ENCODE results near the gene CAV3.

The CAV3 gene

GRCh38 chr3:8732413-8732812, 1.2 kb upstream of the CAV3 start:
- Histone ChIP-seq H3K79me2 (ENCODE audit: low read length) (no peaks in the 10 kb centered on the region), H2AFZ (ENCODE audit: low read depth, low read length) (no peak overlapping the region), H3K27me3 (ENCODE audit: low read depth, low read length) (no peaks in the 10 kb centered on the region), H3K27ac (ENCODE audit: low read length) (no peak overlapping the region), H4K20me1 (ENCODE audit: insufficient read depth, low read length) (no peaks in the 10 kb centered on the region), H3K4me3 (ENCODE audit: low read length) (no peak overlapping the region), H3K9me3 (ENCODE audit: insufficient read depth, low read length) (no peaks in the 10 kb centered on the region), H3K4me1 (ENCODE audit: low read length) (no peaks in the 10 kb centered on the region), H3K36me3 (replicated peaks; ENCODE audit: low read depth, low read length) (no peaks in the 10 kb centered on the region), H3K9ac (ENCODE audit: low read length) (no peak overlapping the region), H3K4me2 (ENCODE audit: low read length) (no peak overlapping the region)
- TF ChIP-seq CTCF (IDR thresholded peaks at IDR 0.05; ENCODE audit: low read depth, low read length): no peak
- TF ChIP-seq EZH2phosphoT487 (IDR thresholded peaks at IDR 0.05; ENCODE audit: low read depth): no peak

- Histone ChIP-seq H3K9ac (ENCODE audit: low read length) (no peak overlapping the region), H3K4me3 (ENCODE audit: low read length) (no peak overlapping the region), H4K20me1 (ENCODE audit: insufficient read depth, low read length) (no peaks in the 10 kb centered on the region), H3K36me3 (replicated peaks; ENCODE audit: low read depth, low read length) (no peaks in the 10 kb centered on the region), H3K4me2 (ENCODE audit: low read length) (no peak overlapping the region), H3K79me2 (ENCODE audit: low read length) (no peaks in the 10 kb centered on the region), H3K9me3 (ENCODE audit: insufficient read depth, low read length) (no peaks in the 10 kb centered on the region), H3K4me1 (ENCODE audit: low read length) (no peaks in the 10 kb centered on the region), H2AFZ (ENCODE audit: low read depth, low read length) (no peak overlapping the region), H3K27ac (ENCODE audit: low read length) (no peak overlapping the region), H3K27me3 (ENCODE audit: low read depth, low read length) (no peaks in the 10 kb centered on the region)
- no peak for TF ChIP-seq CTCF (IDR thresholded peaks at IDR 0.05; ENCODE audit: low read depth, low read length)
- TF ChIP-seq EZH2phosphoT487 (IDR thresholded peaks at IDR 0.05; ENCODE audit: low read depth): no peak
Measured at GRCh38 chr3:8734137-8734878, 706 bp downstream of the CAV3 start.

- Histone ChIP-seq H3K27me3 (ENCODE audit: low read depth, low read length) (no peaks in the 10 kb centered on the region), H4K20me1 (ENCODE audit: insufficient read depth, low read length) (no peaks in the 10 kb centered on the region), H3K4me2 (ENCODE audit: low read length) (no peak overlapping the region), H3K9ac (ENCODE audit: low read length) (no peak overlapping the region), H3K4me1 (ENCODE audit: low read length) (peaks cover 3% of the 10 kb centered on the region; the same call in 1 of the 2 replicates), H3K9me3 (ENCODE audit: insufficient read depth, low read length) (no peaks in the 10 kb centered on the region), H3K27ac (ENCODE audit: low read length) (no peak overlapping the region), H3K4me3 (ENCODE audit: low read length) (no peak overlapping the region), H2AFZ (ENCODE audit: low read depth, low read length) (no peak overlapping the region), H3K36me3 (replicated peaks; ENCODE audit: low read depth, low read length) (no peaks in the 10 kb centered on the region), H3K79me2 (ENCODE audit: low read length) (no peaks in the 10 kb centered on the region)
- TF ChIP-seq CTCF (IDR thresholded peaks at IDR 0.05; ENCODE audit: low read depth, low read length) (no peak), EZH2phosphoT487 (IDR thresholded peaks at IDR 0.05; ENCODE audit: low read depth) (no peak)
Measured at GRCh38 chr3:8734908-8735307, 1.3 kb downstream of the CAV3 start.

- no peaks in the 10 kb centered on the region for H3K36me3 ChIP-seq (replicated peaks; ENCODE audit: low read depth, low read length)
- H3K27ac ChIP-seq (ENCODE audit: low read length): no peak overlapping the region
Measured at GRCh38 chr3:8736436-8736835, 2.8 kb downstream of the CAV3 start.

More at GRCh38 chr3:8736436-8736835, 2.8 kb downstream of the CAV3 start:
- Histone ChIP-seq H3K27me3 (ENCODE audit: low read depth, low read length) (no peaks in the 10 kb centered on the region), H3K9me3 (ENCODE audit: insufficient read depth, low read length) (no peaks in the 10 kb centered on the region), H3K9ac (ENCODE audit: low read length) (no peak overlapping the region), H3K4me2 (ENCODE audit: low read length) (no peak overlapping the region), H2AFZ (ENCODE audit: low read depth, low read length) (no peak overlapping the region), H3K4me1 (ENCODE audit: low read length) (peaks cover 7% of the 10 kb centered on the region; the same call in 1 of the 2 replicates), H3K79me2 (ENCODE audit: low read length) (no peaks in the 10 kb centered on the region), H4K20me1 (ENCODE audit: insufficient read depth, low read length) (no peaks in the 10 kb centered on the region), H3K4me3 (ENCODE audit: low read length) (no peak overlapping the region)
- TF ChIP-seq EZH2phosphoT487 (IDR thresholded peaks at IDR 0.05; ENCODE audit: low read depth) (no peak), CTCF (IDR thresholded peaks at IDR 0.05; ENCODE audit: low read depth, low read length) (no peak)

All from OCI-LY3 (cell line).